ENCODE results near the gene FAF1. TPM values are rescaled to one million over a fixed set of nuclear protein-coding genes. Genes with fewer than 3 reads are reported as not detected.
"Not testable (repeated sequence)": the region's sequence is repeated elsewhere in the genome, so short reads cannot be mapped to it uniquely, and the experiment has no call there.

The FAF1 gene
- total and polyA plus RNA-seq, 4 donors: 8.6 to 45.0 (median 18.2) TPM

- Histone ChIP-seq H3K9ac (ENCODE audit: low read depth in 1 of 2, low read length in 2 of 2) (no peak overlapping the region), H3K27me3 (ENCODE audit: control insufficient read depth in 4 of 4, insufficient read depth in 4 of 4, low read length in 3 of 4) (no peaks in the 10 kb centered on the region), H3K9me3 (ENCODE audit: control insufficient read depth in 4 of 4, low read length in 3 of 4) (no peaks in the 10 kb centered on the region), H3K36me3 (ENCODE audit: control insufficient read depth in 4 of 4, insufficient read depth in 3 of 4, low read depth in 1 of 4, low read length in 3 of 4) (no peaks in the 10 kb centered on the region), H3K4me3 (ENCODE audit: low read depth in 1 of 3, low read length in 3 of 3) (no peak overlapping the region), H3K4me1 (ENCODE audit: control insufficient read depth in 4 of 4, insufficient read depth in 4 of 4, low read length in 3 of 4) (peaks cover 0 to 5% (median 1%) of the 10 kb centered on the region in 4 donors), H3K27ac (ENCODE audit: low read depth in 1 of 2, low read length in 2 of 2) (no peak overlapping the region)
- DNase-seq (ENCODE audit: low spot score): no peak
- 4% methylated on average over 2 of the region's 2 CpGs for WGBS
- TF ChIP-seq RAD21 (IDR thresholded peaks at IDR 0.05) (peak; percentile 91 to 92), CTCF (IDR thresholded peaks at IDR 0.05; ENCODE audit: low read depth, low read length, missing input control) (peak; percentile 67), MAX (IDR thresholded peaks at IDR 0.05) (no peak)
Measured at GRCh38 chr1:50774759-50775351, 185.2 kb downstream of the FAF1 start.

- no peak for DNase-seq (ENCODE audit: low spot score)
- Histone ChIP-seq H3K9ac (ENCODE audit: low read depth in 1 of 2, low read length in 2 of 2) (no peak overlapping the region), H3K4me1 (ENCODE audit: control insufficient read depth in 4 of 4, insufficient read depth in 4 of 4, low read length in 3 of 4) (peaks cover 0 to 3% (median under 1%) of the 10 kb centered on the region in 4 donors), H3K36me3 (ENCODE audit: control insufficient read depth in 4 of 4, insufficient read depth in 3 of 4, low read depth in 1 of 4, low read length in 3 of 4) (no peaks in the 10 kb centered on the region), H3K27me3 (ENCODE audit: control insufficient read depth in 4 of 4, insufficient read depth in 4 of 4, low read length in 3 of 4) (no peaks in the 10 kb centered on the region), H3K4me3 (ENCODE audit: low read depth in 1 of 3, low read length in 3 of 3) (no peak overlapping the region), H3K27ac (ENCODE audit: low read depth in 1 of 2, low read length in 2 of 2) (no peak overlapping the region), H3K9me3 (ENCODE audit: control insufficient read depth in 4 of 4, low read length in 3 of 4) (peaks cover 0 to 1% (median 0%) of the 10 kb centered on the region in 4 donors)
- TF ChIP-seq GABPA (IDR thresholded peaks at IDR 0.05 in 1 of 2, conservative IDR thresholded peaks at IDR 0.05 in 1 of 2): no peak
- TF ChIP-seq TAF1 (conservative IDR thresholded peaks at IDR 0.05): no peak
- TF ChIP-seq FOXA2 (IDR thresholded peaks at IDR 0.05): no peak
- no peak for TF ChIP-seq ATF3 (IDR thresholded peaks at IDR 0.05)
- no peak for TF ChIP-seq ZBTB33 (IDR thresholded peaks at IDR 0.05)
- no peak for TF ChIP-seq RAD21 (IDR thresholded peaks at IDR 0.05)
- no peak for TF ChIP-seq MAX (IDR thresholded peaks at IDR 0.05)
- no peak for TF ChIP-seq JUND (IDR thresholded peaks at IDR 0.05)
- TF ChIP-seq REST (IDR thresholded peaks at IDR 0.05): no peak
- no peak for TF ChIP-seq FOXA1 (IDR thresholded peaks at IDR 0.05)
- no peak for TF ChIP-seq HNF4G (IDR thresholded peaks at IDR 0.05)
- TF ChIP-seq HNF4A (conservative IDR thresholded peaks at IDR 0.05): no peak
- no peak for TF ChIP-seq NR2F2 (IDR thresholded peaks at IDR 0.05)
- TF ChIP-seq RXRA (IDR thresholded peaks at IDR 0.05): no peak
- TF ChIP-seq YY1 (IDR thresholded peaks at IDR 0.05): no peak
Measured at GRCh38 chr1:50766688-50767087, 193.4 kb downstream of the FAF1 start.

- not testable (repeated sequence) for H3K4me3 ChIP-seq (ENCODE audit: low read depth in 1 of 3, low read length in 3 of 3); DNase-seq (ENCODE audit: low spot score); H3K9me3 ChIP-seq (ENCODE audit: control insufficient read depth in 4 of 4, low read length in 3 of 4); H3K36me3 ChIP-seq (ENCODE audit: control insufficient read depth in 4 of 4, insufficient read depth in 3 of 4, low read depth in 1 of 4, low read length in 3 of 4); H3K4me1 ChIP-seq (ENCODE audit: control insufficient read depth in 4 of 4, insufficient read depth in 4 of 4, low read length in 3 of 4); H3K27me3 ChIP-seq (ENCODE audit: control insufficient read depth in 4 of 4, insufficient read depth in 4 of 4, low read length in 3 of 4); H3K9ac ChIP-seq (ENCODE audit: low read depth in 1 of 2, low read length in 2 of 2); H3K27ac ChIP-seq (ENCODE audit: low read depth in 1 of 2, low read length in 2 of 2)
- over 99% methylated on average over 3 of the region's 3 CpGs for WGBS
Measured at GRCh38 chr1:50756543-50756942, 203.5 kb downstream of the FAF1 start.

- not testable (repeated sequence) for H3K36me3 ChIP-seq (ENCODE audit: control insufficient read depth in 4 of 4, insufficient read depth in 3 of 4, low read depth in 1 of 4, low read length in 3 of 4); H3K9me3 ChIP-seq (ENCODE audit: control insufficient read depth in 4 of 4, low read length in 3 of 4); H3K27me3 ChIP-seq (ENCODE audit: control insufficient read depth in 4 of 4, insufficient read depth in 4 of 4, low read length in 3 of 4); H3K4me3 ChIP-seq (ENCODE audit: low read depth in 1 of 3, low read length in 3 of 3); H3K4me1 ChIP-seq (ENCODE audit: control insufficient read depth in 4 of 4, insufficient read depth in 4 of 4, low read length in 3 of 4); DNase-seq (ENCODE audit: low spot score); H3K9ac ChIP-seq (ENCODE audit: low read depth in 1 of 2, low read length in 2 of 2); H3K27ac ChIP-seq (ENCODE audit: low read depth in 1 of 2, low read length in 2 of 2)
- 97% methylated on average over 1 of the region's 1 CpG for WGBS
Measured at GRCh38 chr1:50754764-50755163, 205.3 kb downstream of the FAF1 start.

All from liver (tissue), 9 donors.